GM23248 (cell line): Measurements from ENCODE around the gene LMOD2. TPM values are rescaled to one million over a fixed set of nuclear protein-coding genes. Genes with fewer than 3 reads are reported as not detected.
A peak's percentile ranks its signal among the peaks of the same experiment; 100 is the strongest.

Experiments used
- DNase-seq: peaks from one replicate; pipeline ENCODE4 v3.0.0-alpha.2; 2015
- H2AFZ ChIP-seq: fragments of 200-600 bp; sonication (generic); 2 replicates; pipeline ENCODE4 v1.6.1; 2016; ENCODE audit warnings: antibody characterized with exemption
- H3F3A ChIP-seq: fragments of 200-600 bp; sonication (generic); 2 replicates; pipeline ENCODE4 v1.6.1; 2016; ENCODE audit warnings: mild to moderate bottlenecking, antibody characterized with exemption, mixed run types; ENCODE audit not compliant: insufficient read depth
- H3K27ac ChIP-seq: fragments of 200-600 bp; sonication (generic); 2 replicates; pipeline ENCODE4 v1.5.1; 2016; ENCODE audit warnings: mild to moderate bottlenecking
- H3K27me3 ChIP-seq: fragments of 200-600 bp; sonication (generic); replicated peaks from 2 replicates; pipeline ENCODE4 v1.6.1; 2016; ENCODE audit warnings: mild to moderate bottlenecking; ENCODE audit not compliant: insufficient read depth
- H3K36me3 ChIP-seq: fragments of 200-600 bp; sonication (generic); 2 replicates; pipeline ENCODE4 v1.6.1; 2016; ENCODE audit warnings: low read depth, mild to moderate bottlenecking
- H3K4me1 ChIP-seq: fragments of 200-600 bp; sonication (generic); 2 replicates; pipeline ENCODE4 v1.6.1; 2016; ENCODE audit warnings: mild to moderate bottlenecking; ENCODE audit not compliant: insufficient read depth
- H3K4me2 ChIP-seq: fragments of 200-600 bp; sonication (generic); one replicate; pipeline ENCODE4 v1.6.1; 2016; ENCODE audit warnings: mild to moderate bottlenecking; ENCODE audit not compliant: unreplicated experiment
- H3K4me3 ChIP-seq: fragments of 200-600 bp; sonication (generic); 2 replicates; pipeline ENCODE4 v1.5.1; 2016; ENCODE audit warnings: mild to moderate bottlenecking
- H3K79me2 ChIP-seq: fragments of 200-600 bp; sonication (generic); 2 replicates; pipeline ENCODE4 v1.6.1; 2016; ENCODE audit warnings: mild to moderate bottlenecking; ENCODE audit not compliant: insufficient read depth
- H3K9ac ChIP-seq: fragments of 200-600 bp; sonication (generic); 2 replicates; pipeline ENCODE4 v1.6.1; 2016; ENCODE audit warnings: mild to moderate bottlenecking
- H3K9me2 ChIP-seq: fragments of 200-600 bp; sonication (generic); 2 replicates; pipeline ENCODE4 v1.6.1; 2016; ENCODE audit warnings: mixed run types, mild to moderate bottlenecking, moderate library complexity; ENCODE audit not compliant: insufficient read depth
- H3K9me3 ChIP-seq: fragments of 200-600 bp; sonication (generic); one replicate; pipeline ENCODE4 v1.6.1; 2017; ENCODE audit warnings: low read depth
- H4K20me1 ChIP-seq: fragments of 200-600 bp; sonication (generic); 2 replicates; pipeline ENCODE4 v1.6.0; 2016; ENCODE audit not compliant: insufficient read depth
- EZH2 ChIP-seq: fragments of 200-600 bp; sonication (generic); IDR thresholded peaks from 2 replicates; pipeline ENCODE4 v1.6.1; 2018; ENCODE audit warnings: antibody characterized with exemption, mild to moderate bottlenecking; ENCODE audit not compliant: insufficient read depth, poor library complexity, severe bottlenecking
- EZH2phosphoT487 ChIP-seq: fragments of 200-600 bp; sonication (generic); IDR thresholded peaks from 2 replicates; pipeline ENCODE4 v1.6.1; 2018; ENCODE audit warnings: antibody characterized with exemption, moderate library complexity, mild to moderate bottlenecking, low read depth; ENCODE audit not compliant: insufficient read depth
- WGBS, 2 experiments: methylation state at CpG; one replicate each; pipeline ENCODE4 v1.1.6; 2015 to 2017; ENCODE audit warnings: low lambda C conversion rate in 2 of 2, low coverage in 1 of 2; ENCODE audit errors: missing lambda C conversion rate in 2 of 2; 5-methylcytosine and 5-hydroxymethylcytosine counted together
- in situ Hi-C: fragments of 300-500 bp; cut with MboI; formaldehyde crosslinking; loops from 2 replicates; pipeline ENCODE4 v1.15.0; 2020
- polyA plus RNA-seq: library from polyadenylated mRNA; unstranded; fragments of >200 nt; fragmentation: Nextera tagmentation; extraction: Ambion mirVana; gene quantifications from 2 replicates; pipeline ENCODE4 v1.2.1, GENCODE V29; 2016
- total RNA-seq: library from RNA; depleted of rRNA; stranded (reverse); fragments of >200 nt; shearing (Covaris generic); gene quantifications from 2 replicates; pipeline ENCODE4 v1.2.3, GENCODE V29; 2014

Gene LMOD2
- total and polyA plus RNA-seq, 2 experiments from 2014 or later, result not detected

DNA sequence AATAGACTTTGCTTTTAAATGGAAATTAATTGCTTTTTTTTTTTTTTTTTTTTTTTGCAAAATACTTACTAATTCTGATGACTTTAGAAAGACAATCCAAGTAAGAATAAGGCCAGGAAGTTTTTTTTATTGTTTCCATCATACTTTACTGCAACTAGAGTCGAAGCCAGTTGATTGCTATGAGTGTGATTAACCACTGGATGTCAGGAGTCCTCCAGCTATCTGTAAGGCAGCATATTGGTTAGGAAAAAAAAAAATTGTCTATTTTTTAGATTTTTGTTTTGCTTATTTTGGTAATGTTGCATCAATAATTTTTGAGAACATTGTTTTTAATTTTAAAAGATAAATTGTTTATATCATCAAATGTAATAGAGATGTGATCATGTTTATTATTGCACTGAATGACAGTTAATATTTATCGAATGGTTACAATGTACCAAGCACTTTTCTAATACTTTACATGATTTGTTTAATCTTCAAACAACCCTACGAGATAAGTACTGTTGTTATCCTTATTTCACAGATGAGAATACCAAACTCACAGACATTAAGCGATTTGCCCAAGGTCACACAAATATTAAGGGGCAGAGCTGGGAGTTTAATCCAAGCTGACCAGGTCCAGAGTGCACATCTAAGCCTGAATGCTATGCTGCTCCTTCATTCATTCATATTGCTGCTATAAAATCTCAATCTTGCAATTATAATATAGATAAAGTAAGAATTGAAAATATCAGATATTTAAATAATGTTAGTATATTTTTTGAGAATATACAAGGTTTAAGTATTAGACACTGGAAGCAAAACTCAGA, 19.9 kb upstream of the LMOD2 start:
- H3K79me2 ChIP-seq, result no peaks in the 10 kb centered on the region
- in situ Hi-C loops, result loop anchor here (10.0 kb wide), 1 partner anchor 229 kb away; no protein-coding TSS in a partner anchor
- DNase-seq, result peak; percentile 75

GRCh38 chr7:123637203-123637602, 18.5 kb upstream of the LMOD2 start:
- H3K4me2 ChIP-seq, result no peak overlapping the region
- H2AFZ ChIP-seq, result no peak overlapping the region

More for the DNA sequence above, 19.9 kb upstream of the LMOD2 start:
- Histone ChIP-seq H3K27me3 (no peaks in the 10 kb centered on the region), H3K4me3 (no peak overlapping the region), H3K9me3 (no peaks in the 10 kb centered on the region), H3K4me2 (no peak overlapping the region), H3K9ac (no peak overlapping the region), H3K27ac (no peak overlapping the region), H3K9me2 (no peaks in the 10 kb centered on the region), H3F3A (peaks cover 10% of the 10 kb centered on the region; the same call in 1 of the 2 replicates), H3K4me1 (peaks cover 17% of the 10 kb centered on the region), H4K20me1 (no peaks in the 10 kb centered on the region), H2AFZ (no peak overlapping the region), H3K36me3 (no peaks in the 10 kb centered on the region)
- 43 to 44% methylated on average over 4 of the region's 4 CpGs for WGBS, 2 experiments
- TF ChIP-seq EZH2, result no peak
- TF ChIP-seq EZH2phosphoT487, result no peak

DNA sequence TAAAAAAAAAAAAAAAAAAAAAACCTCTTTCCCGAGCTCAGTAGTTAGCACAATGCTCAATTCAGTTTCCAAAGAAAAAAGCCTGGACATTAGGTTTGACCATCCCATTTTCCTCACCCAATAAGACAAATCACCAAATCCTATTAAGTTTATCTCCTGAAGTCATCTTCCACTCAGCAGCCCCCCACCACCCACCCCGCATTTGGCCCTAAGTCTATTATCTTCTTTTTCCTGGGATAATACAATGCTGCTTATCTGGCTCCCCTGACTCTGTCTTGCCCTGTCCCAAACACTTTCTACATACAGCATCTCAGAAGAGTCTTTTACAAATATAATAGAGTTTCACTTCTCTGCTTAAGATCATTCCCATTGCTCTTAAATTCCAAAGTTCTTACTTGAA, 17.8 kb upstream of the LMOD2 start:
- in situ Hi-C loops, result loop anchor here (10.0 kb wide), 1 partner anchor 227 kb away; no protein-coding TSS in a partner anchor
- Histone ChIP-seq H2AFZ (no peak overlapping the region), H3F3A (peaks cover 10% of the 10 kb centered on the region; the same call in 1 of the 2 replicates), H3K27ac (no peak overlapping the region), H3K27me3 (no peaks in the 10 kb centered on the region), H3K4me2 (no peak overlapping the region), H3K9ac (no peak overlapping the region), H3K4me3 (no peak overlapping the region), H3K79me2 (no peaks in the 10 kb centered on the region), H4K20me1 (no peaks in the 10 kb centered on the region), H3K36me3 (no peaks in the 10 kb centered on the region), H3K4me1 (peaks cover 15% of the 10 kb centered on the region), H3K9me2 (no peaks in the 10 kb centered on the region), H3K9me3 (no peaks in the 10 kb centered on the region)
- TF ChIP-seq EZH2phosphoT487 (no peak), EZH2 (no peak)
- no peak for DNase-seq
- WGBS, 2 experiments, result 81 to 86% methylated on average over 2 of the region's 2 CpGs

More at GRCh38 chr7:123637203-123637602, 18.5 kb upstream of the LMOD2 start:
- H3K27me3 ChIP-seq, result no peaks in the 10 kb centered on the region
- TF ChIP-seq EZH2, result no peak
- no peak for TF ChIP-seq EZH2phosphoT487
- H3K36me3 ChIP-seq, result no peaks in the 10 kb centered on the region
- H3K27ac ChIP-seq, result no peak overlapping the region
- no peaks in the 10 kb centered on the region for H3K9me2 ChIP-seq
- peaks cover 17% of the 10 kb centered on the region for H3K4me1 ChIP-seq
- WGBS, 2 experiments, result 60 to 62% methylated on average over 3 of the region's 3 CpGs
- H4K20me1 ChIP-seq, result no peaks in the 10 kb centered on the region
- peaks cover 10% of the 10 kb centered on the region; the same call in 1 of the 2 replicates for H3F3A ChIP-seq
- no peak overlapping the region for H3K9ac ChIP-seq
- H3K9me3 ChIP-seq, result no peaks in the 10 kb centered on the region
- DNase-seq, result no peak
- in situ Hi-C loops, result loop anchor here (10.0 kb wide), 1 partner anchor 228 kb away; no protein-coding TSS in a partner anchor
- H3K79me2 ChIP-seq, result no peaks in the 10 kb centered on the region
- no peak overlapping the region for H3K4me3 ChIP-seq

GRCh38 chr7:123639631-123640030, 16.0 kb upstream of the LMOD2 start:
- no peaks in the 10 kb centered on the region for H3K27me3 ChIP-seq
- no peak overlapping the region for H3K27ac ChIP-seq
- H2AFZ ChIP-seq, result no peak overlapping the region
- H3K36me3 ChIP-seq, result no peaks in the 10 kb centered on the region
- H3F3A ChIP-seq, result peaks cover 14% of the 10 kb centered on the region
- no peak for DNase-seq
- no peak overlapping the region for H3K9ac ChIP-seq
- H3K4me1 ChIP-seq, result peaks cover 12% of the 10 kb centered on the region
- no peak overlapping the region for H3K4me3 ChIP-seq
- H3K9me3 ChIP-seq, result no peaks in the 10 kb centered on the region
- H4K20me1 ChIP-seq, result no peaks in the 10 kb centered on the region
- in situ Hi-C loops, result loop anchor here (10.0 kb wide), 1 partner anchor 225 kb away; no protein-coding TSS in a partner anchor
- WGBS, 2 experiments, result 73 to 79% methylated on average over 2 of the region's 2 CpGs
- H3K79me2 ChIP-seq, result no peaks in the 10 kb centered on the region
- H3K4me2 ChIP-seq, result no peak overlapping the region
- TF ChIP-seq EZH2, result no peak
- no peak for TF ChIP-seq EZH2phosphoT487
- H3K9me2 ChIP-seq, result no peaks in the 10 kb centered on the region; the same call in 1 of the 2 replicates
